Measurements from ENCODE around the gene NTPCR. TPM values are rescaled to one million over a fixed set of nuclear protein-coding genes. Genes with fewer than 3 reads are reported as not detected.

Gene NTPCR
- total RNA-seq, 1 experiment from 2014 or later = 34.2 TPM

DNA sequence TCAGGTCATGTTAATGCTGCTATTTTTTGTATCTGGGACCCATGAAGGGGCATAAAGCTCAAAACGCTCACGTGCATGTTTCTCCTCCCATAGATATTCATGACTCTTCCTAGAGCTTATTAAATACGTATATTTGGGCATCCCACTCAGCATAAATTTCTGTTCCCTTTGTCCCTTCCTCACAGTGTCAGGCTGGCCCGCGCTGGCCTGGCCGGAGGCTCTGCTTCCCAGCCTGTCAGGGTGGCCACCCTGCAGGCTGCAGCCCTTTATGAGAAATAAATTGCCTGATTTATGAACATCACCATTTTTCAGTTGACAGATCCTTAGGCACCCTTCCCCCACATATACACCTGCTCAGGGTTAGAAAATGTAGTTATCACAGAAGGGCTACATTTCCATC lies 44.0 kb upstream of the NTPCR start:
- DNase-seq (ENCODE audit: low read depth, low spot score) (no peak), ATAC-seq (no peak)
- Histone ChIP-seq H4K20me1 (ENCODE audit: insufficient read depth) (no peaks in the 10 kb centered on the region), H3K4me3 (replicated peaks in 1 of 2; ENCODE audit: low read depth in 1 of 2, low read length in 2 of 2) (no peak overlapping the region), H3K27me3 (ENCODE audit: insufficient read depth, low read length) (no peaks in the 10 kb centered on the region), H3K9ac (ENCODE audit: low read length) (no peak overlapping the region), H3K79me2 (ENCODE audit: insufficient read depth, low read length) (no peaks in the 10 kb centered on the region), H3K36me3 (ENCODE audit: control insufficient read depth in 1 of 2, insufficient read depth in 2 of 2, low read length in 2 of 2) (no peaks in the 10 kb centered on the region), H3K9me2 (ENCODE audit: insufficient read depth) (no peaks in the 10 kb centered on the region), H2AFZ (ENCODE audit: low read depth, low read length, poor library complexity, severe bottlenecking) (no peak overlapping the region), H3K4me2 (ENCODE audit: low read length) (no peak overlapping the region), H3K4me1 (ENCODE audit: control insufficient read depth in 1 of 2, insufficient read depth in 2 of 2, low read length in 2 of 2) (no peaks in the 10 kb centered on the region; a peak in 1 of 4 replicates), H3K27ac (ENCODE audit: low read depth, low read length) (no peak overlapping the region), H3K9me3 (ENCODE audit: control insufficient read depth in 1 of 2, insufficient read depth in 1 of 2, low read depth in 1 of 2, low read length in 2 of 2) (no peaks in the 10 kb centered on the region)
- ChIA-PET RAD21 (ENCODE audit: low non-redundant PET in 1 of 2, low total read pairs in 2 of 2, uncharacterized antibody in 2 of 2, unreplicated experiment in 2 of 2) (no interaction called here), POLR2A (no interaction called here), CTCF (no interaction called here)
- BruUV-seq (replicated peaks) = no TSS peak
- intact Hi-C loops (cut with micrococcal nuclease) = no loop called here
- TF ChIP-seq, protein P1, sequence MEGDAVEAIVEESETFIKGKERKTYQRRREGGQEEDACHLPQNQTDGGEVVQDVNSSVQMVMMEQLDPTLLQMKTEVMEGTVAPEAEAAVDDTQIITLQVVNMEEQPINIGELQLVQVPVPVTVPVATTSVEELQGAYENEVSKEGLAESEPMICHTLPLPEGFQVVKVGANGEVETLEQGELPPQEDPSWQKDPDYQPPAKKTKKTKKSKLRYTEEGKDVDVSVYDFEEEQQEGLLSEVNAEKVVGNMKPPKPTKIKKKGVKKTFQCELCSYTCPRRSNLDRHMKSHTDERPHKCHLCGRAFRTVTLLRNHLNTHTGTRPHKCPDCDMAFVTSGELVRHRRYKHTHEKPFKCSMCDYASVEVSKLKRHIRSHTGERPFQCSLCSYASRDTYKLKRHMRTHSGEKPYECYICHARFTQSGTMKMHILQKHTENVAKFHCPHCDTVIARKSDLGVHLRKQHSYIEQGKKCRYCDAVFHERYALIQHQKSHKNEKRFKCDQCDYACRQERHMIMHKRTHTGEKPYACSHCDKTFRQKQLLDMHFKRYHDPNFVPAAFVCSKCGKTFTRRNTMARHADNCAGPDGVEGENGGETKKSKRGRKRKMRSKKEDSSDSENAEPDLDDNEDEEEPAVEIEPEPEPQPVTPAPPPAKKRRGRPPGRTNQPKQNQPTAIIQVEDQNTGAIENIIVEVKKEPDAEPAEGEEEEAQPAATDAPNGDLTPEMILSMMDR (IDR thresholded peaks at IDR 0.05 in 2 of 3, conservative IDR thresholded peaks at IDR 0.05 in 1 of 3; ENCODE audit: borderline replicate concordance in 1 of 3, insufficient read depth in 1 of 3, low read depth in 2 of 3, low read length in 2 of 3) = no peak
- no peak for TF ChIP-seq TCF7L2 (IDR thresholded peaks at IDR 0.05; ENCODE audit: borderline replicate concordance, extremely low read depth, insufficient read depth, insufficient read length)

DNA sequence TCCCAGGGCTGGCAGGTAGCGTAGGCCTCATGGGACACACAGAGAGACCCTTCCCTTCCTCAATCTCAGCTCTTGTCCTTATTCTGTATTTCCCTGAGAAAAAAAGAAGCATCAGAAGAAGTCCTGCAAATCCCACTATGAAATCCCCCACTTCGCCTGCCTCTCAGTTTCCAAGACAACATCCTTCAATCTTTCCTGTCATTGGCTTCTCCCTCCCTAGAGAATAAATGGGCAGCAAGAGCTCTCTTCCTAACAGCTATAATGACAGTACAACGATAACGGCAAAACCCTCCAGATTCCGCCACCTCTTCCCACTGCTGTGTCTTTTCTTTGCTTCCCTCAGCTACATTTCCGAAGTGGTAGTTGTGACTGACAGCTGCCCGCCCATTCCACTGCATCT lies 41.6 kb upstream of the NTPCR start:
- no peak for DNase-seq (ENCODE audit: low read depth, low spot score)
- Histone ChIP-seq H3K79me2 (ENCODE audit: insufficient read depth, low read length) (no peaks in the 10 kb centered on the region), H3K27ac (ENCODE audit: low read depth, low read length) (no peak overlapping the region), H4K20me1 (ENCODE audit: insufficient read depth) (no peaks in the 10 kb centered on the region; the same call in 1 of the 2 replicates), H3K4me1 (ENCODE audit: control insufficient read depth in 1 of 2, insufficient read depth in 2 of 2, low read length in 2 of 2) (no peaks in the 10 kb centered on the region; a peak in 1 of 4 replicates), H3K9me3 (ENCODE audit: control insufficient read depth in 1 of 2, insufficient read depth in 1 of 2, low read depth in 1 of 2, low read length in 2 of 2) (no peaks in the 10 kb centered on the region), H2AFZ (ENCODE audit: low read depth, low read length, poor library complexity, severe bottlenecking) (no peak overlapping the region), H3K4me2 (ENCODE audit: low read length) (no peak overlapping the region), H3K9ac (ENCODE audit: low read length) (no peak overlapping the region), H3K36me3 (ENCODE audit: control insufficient read depth in 1 of 2, insufficient read depth in 2 of 2, low read length in 2 of 2) (no peaks in the 10 kb centered on the region), H3K4me3 (replicated peaks in 1 of 2; ENCODE audit: low read depth in 1 of 2, low read length in 2 of 2) (no peak overlapping the region), H3K27me3 (ENCODE audit: insufficient read depth, low read length) (no peaks in the 10 kb centered on the region), H3K9me2 (ENCODE audit: insufficient read depth) (no peaks in the 10 kb centered on the region)
- CTCF ChIA-PET = no interaction called here
- intact Hi-C loops (cut with micrococcal nuclease) = no loop called here
- POLR2A ChIA-PET = no interaction called here
- ATAC-seq = no peak
- BruUV-seq (replicated peaks) = no TSS peak
- TF ChIP-seq, protein P2, sequence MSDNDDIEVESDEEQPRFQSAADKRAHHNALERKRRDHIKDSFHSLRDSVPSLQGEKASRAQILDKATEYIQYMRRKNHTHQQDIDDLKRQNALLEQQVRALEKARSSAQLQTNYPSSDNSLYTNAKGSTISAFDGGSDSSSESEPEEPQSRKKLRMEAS (IDR thresholded peaks at IDR 0.05) = no peak
- TF ChIP-seq POLR2A (IDR thresholded peaks at IDR 0.05; ENCODE audit: borderline replicate concordance, extremely low read depth, insufficient read depth, insufficient read length) (no peak), SP1 (IDR thresholded peaks at IDR 0.05; ENCODE audit: low read depth) (no peak), CEBPB (IDR thresholded peaks at IDR 0.05; ENCODE audit: low read depth) (no peak), EGR1 (IDR thresholded peaks at IDR 0.05; ENCODE audit: low read depth) (no peak), EZH2phosphoT487 (IDR thresholded peaks at IDR 0.05; ENCODE audit: borderline replicate concordance) (no peak), ZNF274 (IDR thresholded peaks at IDR 0.05; ENCODE audit: low read depth, low read length) (no peak)
- TF ChIP-seq, protein P1 (IDR thresholded peaks at IDR 0.05 in 2 of 3, conservative IDR thresholded peaks at IDR 0.05 in 1 of 3; ENCODE audit: borderline replicate concordance in 1 of 3, insufficient read depth in 1 of 3, low read depth in 2 of 3, low read length in 2 of 3) = no peak
- RAD21 ChIA-PET (ENCODE audit: low non-redundant PET in 1 of 2, low total read pairs in 2 of 2, uncharacterized antibody in 2 of 2, unreplicated experiment in 2 of 2) = no interaction called here

Data from HCT116 (cell line).